Osteoblast (primary cell): Measurements from ENCODE around the gene P2RY12. TPM values are rescaled to one million over a fixed set of nuclear protein-coding genes. Genes with fewer than 3 reads are reported as not detected.

Experiments
- DNase-seq: peaks from one replicate; pipeline ENCODE4 v3.0.0; 2011; ENCODE audit warnings: low spot score, mixed read lengths; ENCODE audit not compliant: insufficient read length; ENCODE audit errors: missing footprints
- H2AFZ ChIP-seq: 2 replicates; pipeline ENCODE4 v1.6.0; 2011; ENCODE audit warnings: mild to moderate bottlenecking, low read length
- H3K27ac ChIP-seq: 2 replicates; pipeline ENCODE4 v1.5.1; 2011; ENCODE audit warnings: mild to moderate bottlenecking, low read depth, low read length, moderate library complexity
- H3K27me3 ChIP-seq: 2 replicates; pipeline ENCODE4 v1.6.0; 2012; ENCODE audit warnings: mild to moderate bottlenecking, control low read depth, inconsistent platforms, low read length, moderate library complexity; ENCODE audit not compliant: insufficient read depth
- H3K36me3 ChIP-seq: 2 replicates; pipeline ENCODE4 v1.5.1; 2011; ENCODE audit warnings: mild to moderate bottlenecking, low read length, control low read depth, moderate library complexity; ENCODE audit not compliant: insufficient read depth
- H3K4me1 ChIP-seq: 2 replicates; pipeline ENCODE4 v1.5.1; 2011; ENCODE audit warnings: mild to moderate bottlenecking, low read length, control low read depth, moderate library complexity; ENCODE audit not compliant: insufficient read depth
- H3K4me2 ChIP-seq: 2 replicates; pipeline ENCODE4 v1.6.0; 2011; ENCODE audit warnings: mild to moderate bottlenecking, low read length; ENCODE audit not compliant: insufficient read depth
- H3K4me3 ChIP-seq: fragments of 200-600 bp; sonication (generic); 3 replicates; pipeline ENCODE4 v1.5.1; 2012; ENCODE audit warnings: mild to moderate bottlenecking, low read length, inconsistent platforms; ENCODE audit not compliant: insufficient read depth
- H3K79me2 ChIP-seq: 2 replicates; pipeline ENCODE4 v1.6.0; 2012; ENCODE audit warnings: mild to moderate bottlenecking, low read length, control low read depth, inconsistent platforms; ENCODE audit not compliant: insufficient read depth
- H3K9me3 ChIP-seq: 2 replicates; pipeline ENCODE4 v1.5.1; 2011; ENCODE audit warnings: low read depth, low read length, control low read depth
- H4K20me1 ChIP-seq: 2 replicates; pipeline ENCODE4 v1.6.0; 2012; ENCODE audit warnings: mild to moderate bottlenecking, low read length, control low read depth; ENCODE audit not compliant: insufficient read depth
- total RNA-seq: library from RNA; depleted of rRNA; stranded (reverse); fragments of >200 nt; gene quantifications from 2 replicates; pipeline ENCODE4 v1.2.3, GENCODE V29; 2012
- TF ChIP-seq, protein P1 (sequence below): IDR thresholded peaks from 2 replicates; pipeline ENCODE4 v1.5.1; 2011; ENCODE audit warnings: mild to moderate bottlenecking, low read depth, low read length, moderate library complexity; ENCODE audit errors: extremely low read depth

P2RY12 gene
- not detected in 2 replicates for total RNA-seq

DNA sequence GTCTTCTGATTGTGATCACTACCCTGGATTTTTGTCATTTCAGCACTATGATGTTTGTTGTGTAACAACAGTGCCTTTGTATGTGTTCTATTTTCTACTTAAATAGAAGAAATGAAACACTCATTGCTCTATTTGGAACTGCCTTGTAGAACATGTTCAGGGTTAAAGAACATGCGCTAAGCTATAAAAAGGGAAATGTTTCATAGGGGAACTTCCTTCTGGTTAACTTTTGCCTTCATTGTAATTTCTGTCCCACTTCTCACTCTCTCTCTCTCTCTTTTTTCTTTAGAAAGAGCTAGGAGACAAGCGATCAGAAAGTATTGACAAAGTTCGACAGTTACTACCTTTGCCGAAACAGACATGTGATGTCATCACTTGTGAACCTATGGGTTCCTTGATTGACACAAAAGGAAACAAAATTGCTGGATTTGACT lies at the start of gene P2RY12:
Gene P2RY12, minus strand, starts transcription at position 13 of the 434 bp plus-strand sequence. CDS start 45,908 bp downstream, outside the sequence.
- Histone ChIP-seq H3K4me2 (peak within 1 kb of the TSS; percentile 64), H4K20me1 (no peaks in the 10 kb centered on the region), H3K9me3 (no peaks in the 10 kb centered on the region), H3K27ac (no peak within 1 kb of the TSS), H3K4me1 (peaks cover 5% of the 10 kb centered on the region), H3K79me2 (no peaks in the 10 kb centered on the region), H3K4me3 (no peak within 1 kb of the TSS), H2AFZ (peak within 1 kb of the TSS; percentile 50), H3K36me3 (no peaks in the 10 kb centered on the region), H3K27me3 (no peaks in the 10 kb centered on the region)
- no peak for DNase-seq
- TF ChIP-seq, protein P1, sequence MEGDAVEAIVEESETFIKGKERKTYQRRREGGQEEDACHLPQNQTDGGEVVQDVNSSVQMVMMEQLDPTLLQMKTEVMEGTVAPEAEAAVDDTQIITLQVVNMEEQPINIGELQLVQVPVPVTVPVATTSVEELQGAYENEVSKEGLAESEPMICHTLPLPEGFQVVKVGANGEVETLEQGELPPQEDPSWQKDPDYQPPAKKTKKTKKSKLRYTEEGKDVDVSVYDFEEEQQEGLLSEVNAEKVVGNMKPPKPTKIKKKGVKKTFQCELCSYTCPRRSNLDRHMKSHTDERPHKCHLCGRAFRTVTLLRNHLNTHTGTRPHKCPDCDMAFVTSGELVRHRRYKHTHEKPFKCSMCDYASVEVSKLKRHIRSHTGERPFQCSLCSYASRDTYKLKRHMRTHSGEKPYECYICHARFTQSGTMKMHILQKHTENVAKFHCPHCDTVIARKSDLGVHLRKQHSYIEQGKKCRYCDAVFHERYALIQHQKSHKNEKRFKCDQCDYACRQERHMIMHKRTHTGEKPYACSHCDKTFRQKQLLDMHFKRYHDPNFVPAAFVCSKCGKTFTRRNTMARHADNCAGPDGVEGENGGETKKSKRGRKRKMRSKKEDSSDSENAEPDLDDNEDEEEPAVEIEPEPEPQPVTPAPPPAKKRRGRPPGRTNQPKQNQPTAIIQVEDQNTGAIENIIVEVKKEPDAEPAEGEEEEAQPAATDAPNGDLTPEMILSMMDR, result no peak

DNA sequence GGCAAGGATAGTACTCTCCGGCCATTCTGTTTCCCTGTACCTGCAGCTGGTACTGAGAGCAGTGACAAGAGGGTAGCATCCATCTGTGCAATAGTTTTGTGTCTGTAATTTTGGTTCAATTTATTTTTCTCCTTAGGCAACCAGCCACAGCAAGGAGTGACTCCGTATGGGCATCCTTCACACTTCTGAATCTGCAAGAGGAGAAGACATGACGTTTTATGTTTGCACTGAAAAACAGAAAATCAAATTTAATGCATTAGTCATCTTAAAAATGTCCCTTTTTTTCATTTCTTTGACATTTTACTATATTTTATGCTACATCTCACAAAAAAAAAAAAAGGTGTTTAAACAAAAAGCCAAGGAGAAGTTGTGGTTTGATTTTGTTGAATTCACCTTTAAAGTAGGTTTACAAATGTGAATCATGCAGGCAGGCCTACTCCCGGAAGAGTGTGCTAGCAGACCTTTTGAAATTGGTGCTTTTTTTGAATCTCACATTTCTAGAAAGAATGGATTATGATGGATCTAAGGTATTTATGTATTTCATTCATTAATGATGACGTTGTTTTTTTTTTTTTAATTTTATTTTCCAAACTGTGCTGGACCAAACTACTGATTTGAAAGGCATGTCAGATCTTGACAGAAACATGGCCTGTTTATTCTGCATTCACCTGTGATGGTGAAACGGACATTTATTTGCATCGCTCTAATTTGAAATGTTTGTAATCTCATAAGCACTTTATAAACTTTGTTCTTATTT lies 48.2 kb upstream of the P2RY12 start:
- Histone ChIP-seq H3K4me1 (peaks cover 34% of the 10 kb centered on the region), H3K4me2 (no peak overlapping the region), H3K4me3 (no peak overlapping the region), H3K9me3 (no peaks in the 10 kb centered on the region), H4K20me1 (no peaks in the 10 kb centered on the region), H3K27me3 (no peaks in the 10 kb centered on the region), H3K79me2 (no peaks in the 10 kb centered on the region), H3K36me3 (no peaks in the 10 kb centered on the region), H3K27ac (peak overlapping the region; percentile 90), H2AFZ (no peak overlapping the region)
- no peak for DNase-seq
- TF ChIP-seq, protein P1, result no peak

DNA sequence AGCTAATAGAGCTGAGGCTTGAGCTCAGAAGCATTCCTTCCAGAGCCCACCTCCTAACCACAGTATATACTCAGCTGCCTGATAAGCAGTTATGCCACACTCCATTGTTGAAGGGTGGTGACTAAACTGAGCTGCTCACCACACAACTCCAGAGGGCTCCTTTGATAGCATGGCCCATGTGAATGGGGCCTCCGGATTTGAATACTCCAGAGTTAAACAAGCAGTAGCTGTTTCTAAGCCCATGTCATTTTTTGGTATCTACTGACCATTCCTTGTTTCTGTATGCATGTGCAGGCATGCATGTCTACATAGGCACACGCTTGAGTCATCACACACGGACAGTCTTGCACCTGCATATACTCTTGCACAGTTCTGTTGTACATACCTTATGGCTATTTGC lies 47.4 kb upstream of the P2RY12 start:
- Histone ChIP-seq H3K36me3 (no peaks in the 10 kb centered on the region), H3K9me3 (no peaks in the 10 kb centered on the region), H3K4me1 (peaks cover 34% of the 10 kb centered on the region), H3K4me2 (peak overlapping the region; percentile 0), H3K79me2 (no peaks in the 10 kb centered on the region), H3K27ac (peak overlapping the region; percentile 60), H2AFZ (peak overlapping the region; percentile 25), H3K4me3 (no peak overlapping the region), H3K27me3 (no peaks in the 10 kb centered on the region), H4K20me1 (no peaks in the 10 kb centered on the region)
- TF ChIP-seq, protein P1, result no peak
- DNase-seq, result peak; percentile 68

DNA sequence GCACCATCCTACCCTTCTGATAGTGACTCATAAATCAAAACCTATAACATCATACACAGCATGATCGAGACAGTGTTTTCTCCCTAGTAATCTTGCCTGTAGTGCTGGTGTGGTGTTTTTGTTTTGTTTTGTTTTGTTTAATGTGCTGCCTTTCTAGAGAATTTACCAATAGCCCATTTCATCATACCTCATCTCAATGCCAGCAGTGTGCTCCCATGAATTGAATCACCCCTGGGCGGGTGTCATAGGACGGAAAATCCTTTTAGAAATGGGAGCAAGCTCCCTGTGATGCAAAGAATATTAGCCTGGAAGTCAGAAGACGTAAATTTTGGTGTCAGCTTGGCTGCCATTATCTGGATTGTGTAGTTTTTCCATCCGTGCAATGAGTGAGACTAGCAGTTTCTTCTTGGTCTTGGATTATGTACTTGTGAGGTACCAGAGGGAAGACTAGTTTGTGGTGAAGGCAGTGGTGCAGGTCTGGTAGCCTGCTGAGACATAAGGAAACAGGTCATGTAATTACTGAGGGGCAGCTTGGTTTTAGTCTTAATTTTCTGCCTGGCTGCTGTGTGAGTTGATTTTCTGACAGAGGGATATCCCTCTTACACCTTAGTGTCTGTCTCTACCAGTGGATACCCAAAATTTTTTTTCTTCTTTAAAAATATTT lies 46.4 kb upstream of the P2RY12 start:
- Histone ChIP-seq H3K79me2 (no peaks in the 10 kb centered on the region), H3K36me3 (no peaks in the 10 kb centered on the region), H3K4me2 (no peak overlapping the region), H4K20me1 (no peaks in the 10 kb centered on the region), H3K4me1 (peaks cover 34% of the 10 kb centered on the region), H3K27me3 (no peaks in the 10 kb centered on the region), H2AFZ (peak overlapping the region; percentile 47), H3K4me3 (no peak overlapping the region), H3K9me3 (no peaks in the 10 kb centered on the region), H3K27ac (peak overlapping the region; percentile 60)
- TF ChIP-seq, protein P1, result no peak
- DNase-seq, result no peak
